HG03175 (cell line): Measurements from ENCODE around the gene JSRP1.

Experiments used
- ATAC-seq: cut with Tn5 transposase; IDR thresholded peaks from one replicate; pipeline ENCODE4 v1.9.1; 2021; ENCODE audit warnings: mild to moderate bottlenecking, moderate library complexity; ENCODE audit not compliant: unreplicated experiment

JSRP1 gene

DNA sequence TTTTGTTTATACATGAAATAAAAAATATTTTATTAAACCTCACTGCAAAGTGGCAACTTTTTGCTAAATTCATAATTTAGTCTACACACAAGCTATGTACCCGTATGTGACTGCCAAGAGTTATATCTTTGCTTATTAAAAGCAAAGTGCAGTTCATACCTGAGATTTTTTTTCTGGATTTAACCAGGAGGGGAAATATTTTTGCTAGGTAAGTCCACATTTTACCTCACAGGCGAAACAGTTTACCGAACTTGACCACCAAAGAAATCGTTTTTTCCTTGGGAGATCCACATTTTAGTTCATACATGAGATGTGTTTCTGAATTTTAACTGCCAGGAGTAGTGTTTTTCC, 12.2 kb upstream of the JSRP1 start:
- ATAC-seq = no peak

- no peak for ATAC-seq
These were observed 10.2 kb upstream of the JSRP1 start for GRCh38 chr19:2266183-2266993.

DNA sequence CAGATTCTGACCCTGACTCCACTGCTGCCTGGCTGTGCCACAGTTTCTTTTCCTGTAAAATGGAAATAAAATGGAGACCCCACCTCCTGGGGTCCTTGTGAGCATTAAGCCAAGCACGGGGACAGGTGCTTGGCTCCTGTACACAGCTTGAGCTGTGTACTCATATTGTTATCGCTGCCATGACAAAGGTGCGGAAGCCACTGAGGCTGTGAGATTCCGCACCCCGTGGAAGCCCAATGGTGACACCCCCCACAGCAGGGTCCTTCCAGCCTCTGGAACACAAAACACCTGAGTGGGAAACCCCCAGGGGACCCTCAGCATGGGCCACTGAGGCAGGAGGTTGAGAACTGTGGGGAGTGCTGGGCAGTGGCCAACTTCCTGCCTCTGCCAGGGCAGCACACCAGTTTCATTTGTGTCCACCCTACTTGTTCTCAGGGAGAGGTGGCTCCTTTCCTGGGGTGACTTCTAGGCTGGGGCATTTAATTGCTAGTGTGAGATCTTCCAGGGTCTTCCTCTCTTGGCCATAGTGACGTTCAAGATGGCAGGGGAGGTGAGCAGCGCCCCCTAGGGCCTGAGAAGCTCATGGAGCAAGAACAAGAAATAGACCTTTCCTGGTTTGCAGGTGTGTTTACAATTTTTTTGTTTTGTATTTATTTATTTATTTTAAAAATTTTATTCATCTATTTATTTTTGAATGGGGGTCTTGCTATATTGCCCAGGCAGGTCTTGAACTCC, 5.4 kb upstream of the JSRP1 start:
- ATAC-seq = no peak

DNA sequence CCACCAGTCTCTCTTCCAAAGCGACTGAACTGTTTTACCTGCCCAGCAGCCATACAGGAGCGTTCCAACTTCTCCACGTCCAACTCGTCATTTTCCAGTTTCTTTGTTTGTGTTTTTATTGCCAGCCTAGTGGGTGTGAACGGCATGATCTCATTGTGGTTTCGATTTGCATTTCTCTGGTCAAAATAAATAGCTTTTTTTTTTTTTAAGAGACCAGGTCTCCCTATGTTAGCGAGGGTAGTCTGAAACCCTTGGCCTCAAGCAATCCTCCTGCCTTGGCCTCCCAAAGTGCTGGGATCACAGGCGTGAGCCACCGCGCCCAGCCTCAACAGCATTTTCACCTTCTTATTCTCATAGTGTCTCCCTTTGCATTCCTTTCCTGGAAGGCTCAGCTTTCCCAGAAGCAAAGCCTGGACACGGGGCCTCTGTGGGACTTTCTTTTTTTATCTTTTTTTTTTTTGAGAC, 4.2 kb upstream of the JSRP1 start:
- ATAC-seq = no peak

DNA sequence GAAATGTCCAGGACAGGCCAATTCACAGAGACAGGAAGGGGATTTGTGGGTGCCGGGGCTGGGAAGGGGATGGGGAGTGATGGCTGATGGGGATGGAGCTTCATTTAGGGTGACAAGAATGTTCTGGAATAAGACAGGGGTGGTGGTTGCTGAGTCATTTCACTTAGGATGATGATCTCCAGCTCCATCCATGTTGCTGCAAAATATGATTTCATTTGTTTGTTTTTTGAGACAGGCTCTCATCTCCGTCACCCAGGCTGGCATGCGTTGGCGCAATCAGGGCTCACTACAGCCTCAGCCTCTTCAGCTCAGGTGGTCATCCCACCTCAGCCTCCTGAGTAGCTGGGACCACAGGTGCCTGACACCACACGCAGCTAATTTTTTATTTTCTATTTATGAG, 3.1 kb upstream of the JSRP1 start:
- ATAC-seq = no peak

- ATAC-seq = no peak
These were observed 938 bp downstream of the JSRP1 start for GRCh38 chr19:2255112-2255845.

- no peak for ATAC-seq
These were observed 1.9 kb downstream of the JSRP1 start for GRCh38 chr19:2254064-2254872.

GRCh38 chr19:2253106-2254063, 2.8 kb downstream of the JSRP1 start:
- ATAC-seq = no peak

DNA sequence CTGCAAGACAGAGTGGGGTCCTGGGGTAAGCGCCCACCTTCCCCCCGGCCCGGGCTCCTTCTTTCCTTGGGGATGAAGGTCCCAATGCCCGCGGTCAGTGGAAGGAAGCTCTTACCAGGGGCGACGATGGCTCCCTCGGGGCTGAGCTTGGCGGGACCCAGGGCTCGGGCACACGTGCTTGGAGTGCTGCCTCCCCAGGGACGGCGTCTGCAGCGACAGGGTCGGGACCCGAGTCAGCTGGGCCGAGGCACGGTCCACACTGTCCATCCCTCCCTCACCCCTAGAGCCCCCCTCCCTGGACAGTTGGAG, 3.5 kb downstream of the JSRP1 start:
- ATAC-seq = no peak

GRCh38 chr19:2252055-2252796, 4.0 kb downstream of the JSRP1 start:
- ATAC-seq = no peak

- ATAC-seq = no peak
These were observed 4.8 kb downstream of the JSRP1 start for GRCh38 chr19:2251106-2252054.

- no peak for ATAC-seq
These were observed 5.5 kb downstream of the JSRP1 start for GRCh38 chr19:2250766-2251105.

DNA sequence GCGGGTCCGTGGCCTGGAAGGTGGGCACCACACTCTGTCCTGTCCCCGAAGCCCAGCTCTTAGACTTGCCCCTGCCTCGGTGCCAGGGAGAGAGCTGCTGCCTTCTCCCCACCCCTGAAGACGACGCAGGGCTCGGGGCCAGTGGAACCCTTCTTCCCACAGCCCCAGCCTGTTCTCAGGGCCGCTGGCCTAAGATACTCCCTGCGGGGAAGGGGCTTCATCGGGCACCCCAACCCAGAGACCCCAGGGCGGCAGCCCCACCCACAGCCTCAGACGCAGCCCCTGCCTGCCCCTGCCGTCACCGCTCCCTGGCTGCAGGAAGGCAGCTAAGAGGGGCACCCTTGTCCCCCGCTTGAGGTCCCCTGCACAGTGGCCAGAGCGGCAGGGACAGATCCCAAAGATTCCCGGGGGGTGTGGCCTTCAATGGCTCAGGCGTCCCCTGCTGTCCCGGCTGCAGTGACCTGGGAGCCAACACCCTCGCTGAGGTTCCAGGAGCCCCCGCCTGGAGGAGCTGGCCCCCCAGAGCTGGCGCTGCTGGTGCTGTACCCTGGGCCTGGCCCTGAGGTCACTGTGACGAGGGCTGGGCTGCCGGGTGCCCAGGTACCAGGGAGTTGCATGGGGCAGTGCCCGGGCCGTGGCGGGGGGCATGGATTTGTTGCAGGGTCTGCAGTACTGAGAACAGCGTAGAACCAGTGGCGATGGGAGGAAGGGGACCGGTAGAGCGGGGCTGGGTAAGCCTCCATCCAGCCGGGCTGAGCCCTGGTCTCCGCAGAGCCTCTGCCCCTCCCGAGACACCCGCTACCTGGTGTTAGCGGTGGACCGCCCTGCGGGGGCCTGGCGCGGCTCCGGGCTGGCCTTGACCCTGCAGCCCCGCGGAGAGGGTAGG, 6.1 kb downstream of the JSRP1 start:
- no peak for ATAC-seq

DNA sequence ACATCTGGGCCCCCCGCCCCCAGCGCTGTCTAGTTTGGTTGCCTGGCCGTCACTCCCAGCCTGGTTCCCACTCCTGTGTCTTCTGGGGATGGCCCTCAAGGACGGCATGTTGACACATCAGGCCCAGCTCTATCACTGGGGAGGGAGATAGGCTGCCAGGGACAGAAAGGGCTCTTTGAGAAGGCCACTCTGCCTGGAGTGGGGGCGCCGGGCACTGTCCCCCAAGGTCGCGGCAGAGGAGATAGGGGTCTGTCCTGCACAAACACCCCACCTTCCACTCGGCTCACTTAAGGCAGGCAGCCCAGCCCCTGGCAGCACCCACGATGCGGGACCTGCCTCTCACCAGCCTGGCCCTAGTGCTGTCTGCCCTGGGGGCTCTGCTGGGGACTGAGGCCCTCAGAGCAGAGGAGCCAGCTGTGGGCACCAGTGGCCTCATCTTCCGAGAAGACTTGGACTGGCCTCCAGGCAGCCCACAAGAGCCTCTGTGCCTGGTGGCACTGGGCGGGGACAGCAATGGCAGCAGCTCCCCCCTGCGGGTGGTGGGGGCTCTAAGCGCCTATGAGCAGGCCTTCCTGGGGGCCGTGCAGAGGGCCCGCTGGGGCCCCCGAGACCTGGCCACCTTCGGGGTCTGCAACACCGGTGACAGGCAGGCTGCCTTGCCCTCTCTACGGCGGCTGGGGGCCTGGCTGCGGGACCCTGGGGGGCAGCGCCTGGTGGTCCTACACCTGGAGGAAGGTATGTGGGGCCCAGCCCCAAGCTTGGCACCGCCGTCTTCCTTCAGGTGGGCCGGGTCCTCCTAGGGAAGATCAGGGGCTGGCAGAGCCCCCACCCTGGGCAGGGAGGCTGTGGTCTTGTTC, 7.0 kb downstream of the JSRP1 start, which contains the start of gene AMH:
Gene AMH (plus strand): TSS at position 314 of the 857 bp plus-strand sequence. CDS start 10 bp downstream, at position 324.
- ATAC-seq = no peak

DNA sequence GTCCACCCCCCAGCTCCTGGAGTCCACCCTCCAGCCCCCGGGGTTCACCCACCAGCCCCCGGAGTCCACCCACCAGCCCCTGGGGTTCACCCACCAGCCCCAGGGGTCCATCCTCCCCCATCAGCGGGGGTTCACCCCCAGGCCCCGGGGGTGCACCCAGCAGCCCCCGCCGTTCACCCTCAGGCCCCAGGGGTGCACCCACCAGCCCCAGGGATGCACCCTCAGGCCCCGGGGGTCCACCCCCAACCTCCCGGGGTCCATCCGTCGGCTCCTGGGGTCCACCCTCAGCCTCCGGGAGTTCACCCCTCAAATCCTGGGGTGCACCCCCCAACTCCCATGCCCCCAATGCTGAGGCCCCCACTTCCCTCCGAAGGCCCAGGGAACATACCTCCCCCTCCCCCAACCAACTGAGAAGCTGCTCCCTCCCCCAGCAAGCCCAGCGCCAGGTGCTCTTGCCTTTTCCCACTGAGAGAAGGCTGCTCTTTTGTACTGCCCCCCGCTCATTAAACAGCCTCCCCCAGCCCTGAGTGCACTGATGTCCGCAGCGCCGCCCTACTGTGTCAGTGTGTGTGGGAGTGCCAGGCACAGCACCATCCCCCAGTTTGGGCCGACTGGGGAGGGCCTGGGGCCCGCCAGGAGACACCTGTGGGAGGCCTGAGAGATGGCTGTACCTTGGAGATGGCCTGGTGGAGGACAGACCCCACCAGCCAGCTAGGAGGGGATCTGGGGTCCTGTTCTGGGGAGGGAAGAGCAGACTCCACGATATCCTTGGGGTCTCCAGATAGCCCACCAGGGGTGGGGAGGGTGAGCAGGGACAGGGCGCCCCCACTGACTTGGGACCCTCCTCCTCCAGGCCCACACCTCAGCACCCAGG, 7.8 kb downstream of the JSRP1 start:
- ATAC-seq = no peak
